Heart left ventricle (tissue), 16 donors: ENCODE measurements around the gene PAEP. TPM values are rescaled to one million over a fixed set of nuclear protein-coding genes. Genes with fewer than 3 reads are reported as not detected.

Source experiments
- ATAC-seq, 4 donors: fragments of 200-7000 bp; cut with Tn5 transposase; one replicate each; pipeline ENCODE4 v1.9.1; 2020 to 2022; ENCODE audit warnings: moderate library complexity in 4 of 4, mild to moderate bottlenecking in 3 of 4, moderate number of reproducible peaks in 1 of 4
- DNase-seq, 5 donors: peaks; one replicate each; pipeline ENCODE4 v3.0.0-alpha.2; 2020
- H3K27ac ChIP-seq, 12 donors: fragments of 200-600 bp; sonication (generic) in 4 of 12; one replicate each; pipeline versions ENCODE4 v1.5.0 to v1.8.0; 2016 to 2022; ENCODE audit warnings: mild to moderate bottlenecking in 2 of 12
- H3K27me3 ChIP-seq, 9 donors: fragments of 200-600 bp; sonication (generic) in 2 of 9; one replicate each; pipeline versions ENCODE4 v1.5.1 to v1.8.0; 2016 to 2022; ENCODE audit warnings: mild to moderate bottlenecking in 3 of 9
- H3K36me3 ChIP-seq, 9 donors: fragments of 200-600 bp; sonication (generic) in 2 of 9; one replicate each; pipeline versions ENCODE4 v1.5.0 to v1.8.0; 2018 to 2022; ENCODE audit warnings: mild to moderate bottlenecking in 2 of 9
- H3K4me1 ChIP-seq, 12 donors: fragments of 200-600 bp; sonication (generic) in 4 of 12; one replicate each; pipeline versions ENCODE4 v1.5.0 to v1.8.0; 2016 to 2022; ENCODE audit warnings: mild to moderate bottlenecking in 3 of 12
- H3K4me3 ChIP-seq, 12 donors: fragments of 200-600 bp; sonication (generic) in 4 of 12; one replicate each; pipeline versions ENCODE4 v1.5.0 to v1.8.0; 2017 to 2022; ENCODE audit warnings: mild to moderate bottlenecking in 9 of 12, moderate library complexity in 4 of 12
- H3K9me3 ChIP-seq, 12 donors: fragments of 200-600 bp; sonication (generic) in 4 of 12; one replicate each; pipeline versions ENCODE4 v1.5.0 to v1.8.0; 2016 to 2022; ENCODE audit warnings: mild to moderate bottlenecking in 1 of 12
- CTCF ChIP-seq, 12 donors: fragments of 200-600 bp; sonication (generic) in 4 of 12; IDR thresholded peaks; one replicate each; pipeline versions ENCODE4 v1.5.0 to v1.8.0; 2018 to 2022; ENCODE audit warnings: antibody characterized with exemption in 12 of 12, mild to moderate bottlenecking in 5 of 12
- POLR2A ChIP-seq, 2 donors: fragments of 450-650 bp; IDR thresholded peaks; one replicate each; pipeline ENCODE4 v1.6.1; 2017; ENCODE audit warnings: antibody characterized with exemption in 2 of 2, mild to moderate bottlenecking in 2 of 2, moderate library complexity in 2 of 2
- WGBS, 4 donors: extraction: QIAGEN DNeasy Blood & Tissue Kit in 2 of 4; methylation state at CpG; one replicate each; pipeline versions ENCODE4 v1.1.5 to v1.1.7; 2013 to 2018; 5-methylcytosine and 5-hydroxymethylcytosine counted together
- intact Hi-C, 10 donors: fragments of 100-400 bp; cut with DNase I; formaldehyde crosslinking; loops; one replicate each; pipeline versions ENCODE4 v1.11.1 to v1.14.2; 2022
- polyA plus RNA-seq, 2 donors: library from polyadenylated mRNA; stranded (reverse); fragments of 200-250 nt; gene quantifications; one replicate each; pipeline ENCODE4 v1.2.3, GENCODE V29; 2013
- total RNA-seq, 9 donors: library from RNA; depleted of rRNA in 2 of 9; stranded (reverse); fragments of >200 nt in 2 of 9; fragmentation: NEBNext Ultra II Directional in 3 of 9; extraction: Animal tissue kit (Norgen Biotek cat#: 25700) in 3 of 9; gene quantifications; one replicate each; pipeline versions ENCODE4 v1.1.0 to v1.2.4, GENCODE V29; 2016 to 2023
- donor health status: ischemic (EF 13 %, LVEDD 7.1; RV severe dilation, severe dysfunction).
- donor health status: healthy with polysubstance abuse.
- donor health status: DM: no; HTN: yes; CAD: no.
- donor health status: DM: no; HTN: no; CAD: no.
- donor health status: ischemic (EF 25% LVEDD 6.9; RV normal size, moderate dysfunction).
- donor health status: ischemic (EF 25% LVEDD 5.7; RV mildly dilated, moderate dysfunction).
- donor health status: healthy.
- donor health status: DM: yes; HTN: yes; CAD: no.
- donor health status: ischemic (EF 35%, LVEDD 5.7; RV mildly dilated, moderate dysfunction).
- donor health status: nonischemic (EF 11% LVEDD 7.7; RV severe dilation, severe dysfunction).
- donor health status: DM: yes; HTN: yes; CAD: no.
- donor health status: PGD.
- donor health status: ischemic (EF 29% LVEDD 5.4; RV normal size, mild dysfunction).
- donor health status: nonischemic (EF 23%, LVEDD 6.1; RV moderate dilation, normal function).

PAEP gene
- total and polyA plus RNA-seq, 11 donors = not detected

DNA sequence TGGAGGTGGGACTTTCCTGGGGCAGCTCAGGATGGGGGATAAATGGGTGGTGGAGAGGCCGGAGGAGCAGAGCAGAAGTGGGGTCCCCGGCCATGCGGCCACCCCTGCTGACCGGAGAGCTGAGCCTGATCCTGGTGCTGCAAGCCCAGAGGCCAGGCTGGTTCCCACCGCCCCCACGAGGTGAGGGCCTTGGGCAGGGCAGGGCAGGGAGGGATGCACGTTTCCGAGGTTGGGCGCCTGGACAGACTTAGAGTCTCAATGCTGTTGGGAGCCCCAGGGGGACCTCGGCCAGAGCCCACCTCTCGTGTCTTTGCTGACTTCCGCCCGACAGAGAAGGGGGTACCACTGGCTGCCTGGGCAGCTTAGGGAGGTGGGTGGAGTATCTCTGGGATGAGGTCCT lies 10.1 kb upstream of the PAEP start:
- DNase-seq (no peak), ATAC-seq (no peak)
- H3K4me3 ChIP-seq = no peak overlapping the region
- intact Hi-C loops = no loop called here
- H3K27ac ChIP-seq = no peak overlapping the region
- 86 to 90% (median 87%) methylated on average over 10 to 13 of the region's 13 CpGs; no CpG with 5 or more reads in 1 of the 4 donors for WGBS, 4 donors
- no peaks in the 10 kb centered on the region for H3K36me3 ChIP-seq
- H3K4me1 ChIP-seq = no peaks in the 10 kb centered on the region
- TF ChIP-seq POLR2A (IDR thresholded peaks at IDR 0.05) (no peak), CTCF (IDR thresholded peaks at IDR 0.05) (no peak)
- H3K9me3 ChIP-seq = peaks cover 0 to 5% (median 0%) of the 10 kb centered on the region in 12 donors
- no peaks in the 10 kb centered on the region for H3K27me3 ChIP-seq

DNA sequence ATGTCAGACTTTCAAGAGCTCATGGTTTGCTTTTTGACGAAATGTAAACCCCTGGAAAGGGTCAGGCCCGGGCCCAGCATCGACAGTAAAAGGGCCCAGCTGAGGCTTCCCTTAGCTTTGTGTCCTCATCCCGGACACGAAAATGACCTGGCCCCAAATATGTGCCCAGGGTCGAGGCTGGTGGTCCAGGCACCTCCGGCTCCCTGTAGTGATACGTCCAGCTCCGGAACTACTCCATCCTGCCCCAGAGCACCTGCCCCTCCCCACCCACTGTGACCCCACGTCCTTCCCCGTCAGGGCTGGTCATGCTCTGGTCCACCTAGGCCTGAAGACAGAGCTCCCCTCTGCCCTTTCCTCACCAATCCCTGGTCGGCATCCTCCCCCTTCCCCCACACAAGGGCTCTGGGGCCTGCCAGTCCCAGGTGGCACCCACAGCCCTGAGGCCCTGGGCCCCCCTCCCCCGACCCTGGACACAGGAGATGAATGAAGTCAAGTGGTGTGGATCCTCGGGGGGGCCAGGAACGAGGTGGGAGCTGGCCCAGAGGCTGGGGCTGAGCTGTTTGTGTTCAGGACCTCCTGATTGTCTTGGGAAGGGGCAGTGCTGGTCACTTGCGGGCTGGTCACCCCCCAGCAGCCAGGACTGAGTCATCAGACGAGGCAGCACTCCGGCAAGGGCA lies 9.4 kb upstream of the PAEP start:
- no peak for ATAC-seq
- Histone ChIP-seq H3K4me1 (no peaks in the 10 kb centered on the region), H3K36me3 (no peaks in the 10 kb centered on the region), H3K4me3 (no peak overlapping the region), H3K27me3 (no peaks in the 10 kb centered on the region), H3K9me3 (peaks cover 0 to 5% (median 0%) of the 10 kb centered on the region in 12 donors), H3K27ac (no peak overlapping the region)
- no peak for DNase-seq
- 73 to 84% (median 80%) methylated on average over 15 to 18 of the region's 18 CpGs for WGBS, 4 donors
- TF ChIP-seq CTCF (IDR thresholded peaks at IDR 0.05) = no peak
- TF ChIP-seq POLR2A (IDR thresholded peaks at IDR 0.05) = no peak
- intact Hi-C loops = no loop called here

DNA sequence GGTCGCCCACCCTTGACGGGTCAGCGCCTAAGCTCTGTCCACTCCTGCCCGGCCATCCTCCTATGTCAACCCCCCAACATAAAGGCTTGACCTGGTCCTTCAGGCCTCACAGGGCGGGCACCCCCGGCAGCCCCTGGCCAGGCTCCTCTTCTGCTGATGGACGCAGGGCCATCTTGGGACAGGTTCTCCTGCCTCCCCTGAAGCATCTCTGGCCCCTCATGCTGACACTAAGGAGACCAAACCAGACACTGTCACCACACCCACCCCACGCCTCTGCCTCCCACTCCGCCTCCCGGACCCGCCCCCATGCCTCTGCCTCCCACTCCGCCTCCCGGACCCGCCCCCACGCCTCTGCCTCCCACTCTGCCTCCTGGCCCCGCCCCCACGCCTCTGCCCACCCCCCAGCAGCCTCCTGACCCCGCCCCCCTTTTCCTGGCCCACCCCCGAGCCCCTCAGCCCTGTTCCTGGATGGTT lies 8.8 kb upstream of the PAEP start:
- intact Hi-C loops = no loop called here
- H3K27me3 ChIP-seq = no peaks in the 10 kb centered on the region
- no peak for ATAC-seq
- no peaks in the 10 kb centered on the region for H3K4me1 ChIP-seq
- H3K9me3 ChIP-seq = peaks cover 0 to 5% (median 0%) of the 10 kb centered on the region in 12 donors
- DNase-seq = no peak
- H3K27ac ChIP-seq = no peak overlapping the region
- 87 to 92% (median 87%) methylated on average over 14 to 19 of the region's 19 CpGs for WGBS, 4 donors
- no peaks in the 10 kb centered on the region for H3K36me3 ChIP-seq
- TF ChIP-seq CTCF (IDR thresholded peaks at IDR 0.05) (no peak), POLR2A (IDR thresholded peaks at IDR 0.05) (no peak)
- no peak overlapping the region for H3K4me3 ChIP-seq

DNA sequence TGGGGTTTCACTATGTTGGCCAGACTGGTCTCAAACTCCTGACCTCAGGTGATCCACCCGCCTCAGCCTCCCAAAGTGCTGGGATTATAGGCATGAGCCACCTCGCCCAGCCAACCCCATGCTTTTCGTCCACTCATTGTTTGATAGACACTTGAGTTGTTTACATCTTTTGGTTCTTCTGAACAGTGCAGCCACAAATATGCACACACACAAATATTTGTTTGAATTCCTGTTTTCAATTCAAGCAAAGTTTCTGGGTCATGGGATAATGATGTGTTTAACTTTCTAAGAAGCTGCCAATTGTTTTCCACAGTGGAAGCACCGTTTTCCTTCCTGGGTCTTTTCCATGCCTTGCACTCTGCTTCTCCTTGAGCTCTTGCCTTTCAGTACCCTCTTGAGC lies 6.8 kb upstream of the PAEP start:
- intact Hi-C loops = no loop called here
- 83 to 91% (median 85%) methylated on average over 4 of the region's 4 CpGs for WGBS, 4 donors
- no peak overlapping the region for H3K27ac ChIP-seq
- H3K27me3 ChIP-seq = no peaks in the 10 kb centered on the region
- H3K36me3 ChIP-seq = no peaks in the 10 kb centered on the region
- TF ChIP-seq CTCF (IDR thresholded peaks at IDR 0.05) = no peak
- TF ChIP-seq POLR2A (IDR thresholded peaks at IDR 0.05) = no peak
- H3K9me3 ChIP-seq = peaks cover 0 to 5% (median 0%) of the 10 kb centered on the region in 12 donors
- H3K4me1 ChIP-seq = no peaks in the 10 kb centered on the region
- no peak for DNase-seq
- H3K4me3 ChIP-seq = no peak overlapping the region
- no peak for ATAC-seq
